CD4-positive, alpha-beta T cell (primary cell): ENCODE measurements around the gene APOO. TPM values are rescaled to one million over a fixed set of nuclear protein-coding genes. Genes with fewer than 3 reads are reported as not detected.

Experiments used
- ATAC-seq: fragments of 200-7000 bp; cut with Tn5 transposase; one replicate; pipeline ENCODE4 v1.10.0; 2022; ENCODE audit warnings: mild to moderate bottlenecking; ENCODE audit not compliant: poor library complexity
- CTCF ChIA-PET: fragments of 350-600 bp; sonication (Branson Sonifier 250); formaldehyde crosslinking; loops from one replicate; lab custom pipeline; 2021; ENCODE audit warnings: antibody characterized with exemption, inconsistent platforms; lab: Charles Lee
- POLR2A ChIA-PET: fragments of 350-600 bp; sonication (Branson Sonifier 250); formaldehyde crosslinking; loops from one replicate; lab custom pipeline; 2021; ENCODE audit warnings: antibody characterized with exemption, inconsistent platforms; lab: Charles Lee
- DNase-seq, 14 experiments: peaks; one replicate each; pipeline ENCODE4 v3.0.0-alpha.2; 2013 to 2020; ENCODE audit warnings: mixed read lengths in 2 of 14
- H3K27ac ChIP-seq, 2 donors: one replicate each; pipeline versions ENCODE4 v1.5.1 to v1.7.0; 2013; ENCODE audit warnings: low read length in 2 of 2, low read depth in 1 of 2, mild to moderate bottlenecking in 1 of 2
- H3K27me3 ChIP-seq, 2 experiments: 1 replicate in 1 of 2; 2 replicates in 1 of 2; pipeline versions ENCODE4 v1.6.1 to v1.7.0; 2013; ENCODE audit warnings: low read length in 2 of 2, control low read depth in 1 of 2, mild to moderate bottlenecking in 1 of 2, moderate library complexity in 1 of 2; ENCODE audit not compliant: insufficient read depth in 2 of 2, control insufficient read depth in 1 of 2
- H3K36me3 ChIP-seq: one replicate; pipeline ENCODE4 v1.6.1; 2013; ENCODE audit warnings: low read length, control low read depth; ENCODE audit not compliant: insufficient read depth
- H3K4me1 ChIP-seq: one replicate; pipeline ENCODE4 v1.6.1; 2013; ENCODE audit warnings: low read length, control low read depth; ENCODE audit not compliant: insufficient read depth
- H3K4me3 ChIP-seq: one replicate; pipeline ENCODE4 v1.5.1; 2013; ENCODE audit warnings: mild to moderate bottlenecking, low read length, moderate library complexity
- H3K9me3 ChIP-seq, 2 experiments: 1 replicate in 1 of 2; 2 replicates in 1 of 2; pipeline versions ENCODE4 v1.6.1 to v1.7.0; 2013; ENCODE audit warnings: low read length in 2 of 2, mild to moderate bottlenecking in 2 of 2, control low read depth in 1 of 2, moderate library complexity in 1 of 2; ENCODE audit not compliant: control insufficient read depth in 1 of 2, insufficient read depth in 1 of 2
- H3K27ac Mint-ChIP-seq: one replicate; pipeline ENCODE4 v1.8.0; 2020; ENCODE audit warnings: mixed read lengths
- H3K27me3 Mint-ChIP-seq: one replicate; pipeline ENCODE4 v1.8.0; 2021; ENCODE audit warnings: mixed read lengths
- H3K36me3 Mint-ChIP-seq: one replicate; pipeline ENCODE4 v1.8.0; 2021; ENCODE audit warnings: low read depth, mixed read lengths
- H3K4me1 Mint-ChIP-seq: one replicate; pipeline ENCODE4 v1.8.0; 2021; ENCODE audit warnings: low read depth, mixed read lengths
- H3K4me3 Mint-ChIP-seq: one replicate; pipeline ENCODE4 v1.8.0; 2020; ENCODE audit warnings: mild to moderate bottlenecking, mixed read lengths
- H3K9me3 Mint-ChIP-seq: one replicate; pipeline ENCODE4 v1.8.0; 2020; ENCODE audit warnings: mixed read lengths
- CTCF ChIP-seq: fragments of 200-600 bp; IDR thresholded peaks from one replicate; pipeline ENCODE4 v1.8.0; 2022; ENCODE audit warnings: antibody characterized with exemption, mild to moderate bottlenecking
- intact Hi-C, 2 experiments: fragments of 100-400 bp; cut with DNase I in 1 of 2; cut with micrococcal nuclease in 1 of 2; formaldehyde crosslinking; loops; one replicate each; pipeline versions ENCODE4 v1.15.1 to v1.9.0; 2023 to 2025; cut with DNase I, micrococcal nuclease
- total RNA-seq, 174 experiments: library from RNA in 2 of 174; stranded (reverse) in 2 of 174; gene quantifications; one replicate each; pipeline ENCODE4 v1.2.3 and lab custom pipeline; 2021 to 2026

The APOO gene
- total RNA-seq, 2 experiments from 2014 or later: 3.3 to 4.9 TPM

- ATAC-seq (no peak), DNase-seq (no peak)
- no peaks in the 10 kb centered on the region for H3K36me3 ChIP-seq
- no peaks in the 10 kb centered on the region for H3K4me1 ChIP-seq
- no peak overlapping the region for H3K4me3 ChIP-seq
- H3K9me3 ChIP-seq: no peaks in the 10 kb centered on the region
- no peaks in the 10 kb centered on the region for H3K9me3 Mint-ChIP-seq
- H3K4me3 Mint-ChIP-seq: no peak overlapping the region
- H3K4me1 Mint-ChIP-seq: no peaks in the 10 kb centered on the region
- ChIA-PET POLR2A (no interaction called here), CTCF (no interaction called here)
- H3K36me3 Mint-ChIP-seq: no peaks in the 10 kb centered on the region
- no peak overlapping the region for H3K27ac ChIP-seq
- H3K27ac Mint-ChIP-seq: no peak overlapping the region
- H3K27me3 ChIP-seq: no peaks in the 10 kb centered on the region
- H3K27me3 Mint-ChIP-seq: no peaks in the 10 kb centered on the region
- no peak for TF ChIP-seq CTCF
- intact Hi-C loops: no loop called here
Observed at GRCh38 chrX:23795221-23795620, 112.5 kb downstream of the APOO start.

- Histone ChIP-seq H3K4me3 (no peak overlapping the region), H3K36me3 (no peaks in the 10 kb centered on the region), H3K27me3 (no peaks in the 10 kb centered on the region), H3K4me1 (no peaks in the 10 kb centered on the region), H3K9me3 (no peaks in the 10 kb centered on the region), H3K27ac (no peak overlapping the region)
- TF ChIP-seq CTCF: no peak
- ChIA-PET POLR2A (no interaction called here), CTCF (no interaction called here)
- intact Hi-C loops: no loop called here
- DNase-seq: no peak
- Mint-ChIP-seq H3K27me3 (no peaks in the 10 kb centered on the region), H3K4me3 (no peak overlapping the region), H3K27ac (no peak overlapping the region), H3K36me3 (no peaks in the 10 kb centered on the region), H3K9me3 (no peaks in the 10 kb centered on the region), H3K4me1 (peaks cover 5% of the 10 kb centered on the region)
- no peak for ATAC-seq
Observed at GRCh38 chrX:23792861-23793553, 114.7 kb downstream of the APOO start.

- H3K4me1 ChIP-seq: peaks cover under 1% of the 10 kb centered on the region
- ATAC-seq (no peak), DNase-seq (no peak)
- no peak overlapping the region for H3K27ac ChIP-seq
- ChIA-PET CTCF (no interaction called here), POLR2A (interaction anchor here (0.7 kb wide), 1 partner anchor 106 kb away, joined by 3 read pairs; no protein-coding TSS in a partner anchor)
- no peak overlapping the region for H3K4me3 ChIP-seq
- Mint-ChIP-seq H3K27ac (no peak overlapping the region), H3K4me1 (peaks cover 12% of the 10 kb centered on the region), H3K4me3 (no peak overlapping the region), H3K9me3 (no peaks in the 10 kb centered on the region), H3K27me3 (no peaks in the 10 kb centered on the region), H3K36me3 (peaks cover 14% of the 10 kb centered on the region)
- TF ChIP-seq CTCF: no peak
- H3K9me3 ChIP-seq: no peaks in the 10 kb centered on the region
- no peaks in the 10 kb centered on the region for H3K27me3 ChIP-seq
- intact Hi-C loops: no loop called here
- peaks cover 12% of the 10 kb centered on the region for H3K36me3 ChIP-seq
Observed at GRCh38 chrX:23790155-23790497, 117.6 kb downstream of the APOO start.
